Keratinocyte (primary cell): ENCODE data around the gene TEX12. TPM values are rescaled to one million over a fixed set of nuclear protein-coding genes. Genes with fewer than 3 reads are reported as not detected.
A peak's percentile ranks its signal among the peaks of the same experiment; 100 is the strongest.

Experiments
- DNase-seq: peaks from one replicate; pipeline ENCODE4 v3.0.0-alpha.2; 2011; ENCODE audit warnings: low read depth, missing footprints, low spot score
- FAIRE-seq: peaks from 2 replicates; lab custom pipeline; 2011; peaks lifted over from hg19 to GRCh38; lab: Jason Lieb, UNC
- H2AFZ ChIP-seq: 2 replicates; pipeline ENCODE4 v1.6.0; 2012; ENCODE audit warnings: low read length, control low read depth, inconsistent platforms; ENCODE audit not compliant: control insufficient read depth
- H3K27ac ChIP-seq: 2 replicates; pipeline ENCODE4 v1.5.1; 2011; ENCODE audit warnings: low read length; ENCODE audit not compliant: control insufficient read depth, insufficient read depth
- H3K27me3 ChIP-seq: 3 replicates; pipeline ENCODE4 v1.6.0; 2011; ENCODE audit warnings: low read length; ENCODE audit not compliant: control insufficient read depth, insufficient read depth; ENCODE audit errors: extremely low read depth
- H3K36me3 ChIP-seq, 2 experiments: 2 replicates in 1 of 2; 3 replicates in 1 of 2; pipeline ENCODE4 v1.5.1; 2011; ENCODE audit warnings: low read length in 2 of 2, mild to moderate bottlenecking in 1 of 2; ENCODE audit not compliant: control insufficient read depth in 2 of 2, insufficient read depth in 2 of 2; ENCODE audit errors: extremely low read depth in 1 of 2
- H3K4me1 ChIP-seq: 3 replicates; pipeline ENCODE4 v1.5.1; 2011; ENCODE audit warnings: low read length; ENCODE audit not compliant: control insufficient read depth, insufficient read depth; ENCODE audit errors: extremely low read depth
- H3K4me2 ChIP-seq: 3 replicates; pipeline ENCODE4 v1.6.0; 2011; ENCODE audit warnings: low read depth, low read length; ENCODE audit not compliant: control insufficient read depth, insufficient read depth; ENCODE audit errors: extremely low read depth
- H3K4me3 ChIP-seq, 3 experiments: fragments of 200-600 bp in 1 of 3; sonication (generic) in 1 of 3; 2 replicates in 2 of 3; 3 replicates in 1 of 3; pipeline ENCODE4 v1.5.1; 2011 to 2016; ENCODE audit warnings: low read length in 3 of 3, mild to moderate bottlenecking in 3 of 3, control low read depth in 2 of 3, inconsistent platforms in 1 of 3, low read depth in 1 of 3, mixed read lengths in 1 of 3, mixed run types in 1 of 3, moderate library complexity in 1 of 3; ENCODE audit not compliant: control insufficient read depth in 2 of 3, insufficient read depth in 2 of 3; ENCODE audit errors: extremely low read depth in 1 of 3
- H3K79me2 ChIP-seq: 2 replicates; pipeline ENCODE4 v1.6.0; 2012; ENCODE audit warnings: low read length; ENCODE audit not compliant: control insufficient read depth, insufficient read depth
- H3K9ac ChIP-seq: 3 replicates; pipeline ENCODE4 v1.6.0; 2011; ENCODE audit warnings: low read length; ENCODE audit not compliant: control insufficient read depth, insufficient read depth; ENCODE audit errors: extremely low read depth
- H3K9me1 ChIP-seq: 3 replicates; pipeline ENCODE4 v1.6.0; 2011; ENCODE audit warnings: low read length; ENCODE audit not compliant: control insufficient read depth, insufficient read depth; ENCODE audit errors: extremely low read depth
- H3K9me3 ChIP-seq: 2 replicates; pipeline ENCODE4 v1.5.1; 2012; ENCODE audit warnings: low read depth, low read length; ENCODE audit not compliant: control insufficient read depth
- H4K20me1 ChIP-seq: 3 replicates; pipeline ENCODE4 v1.6.0; 2011; ENCODE audit warnings: low read length; ENCODE audit not compliant: control insufficient read depth, insufficient read depth; ENCODE audit errors: extremely low read depth
- CTCF ChIP-seq, 3 experiments: IDR thresholded peaks in 1 of 3; conservative IDR thresholded peaks in 1 of 3; optimal IDR thresholded peaks in 1 of 3; 2 replicates in 2 of 3; 3 replicates in 1 of 3; pipeline versions ENCODE3 to v1.5.1; 2011; ENCODE audit warnings: low read length in 3 of 3, mild to moderate bottlenecking in 3 of 3, moderate library complexity in 2 of 3, control low read depth in 1 of 3, inconsistent platforms in 1 of 3; ENCODE audit not compliant: insufficient read depth in 2 of 3; ENCODE audit errors: extremely low read depth in 1 of 3
- EZH2 ChIP-seq: IDR thresholded peaks from one replicate; pipeline ENCODE4 v1.6.1; 2012; ENCODE audit warnings: inconsistent platforms, mild to moderate bottlenecking, low read length, moderate library complexity
- dilution Hi-C: fragments of 300-500 bp; cut with MboI; formaldehyde crosslinking; loops from one replicate; pipeline ENCODE4 v1.7.0; 2020; ENCODE audit warnings: low sequenced_read_pairs; ENCODE audit not compliant: extremely low pct_ligation_motif_present
- polyA plus RNA-seq, 5 experiments: library from polyadenylated mRNA; depleted of rRNA in 3 of 5; stranded (reverse) in 3 of 5; stranded (forward) in 1 of 5; unstranded in 1 of 5; fragments of >200 nt; gene quantifications; 1 replicate in 1 of 5; 2 replicates in 3 of 5; 3 replicates in 1 of 5; pipeline versions ENCODE4 v1.2.1 to v1.2.3, GENCODE V29; 2011 to 2012; ENCODE audit warnings: missing spikeins in 2 of 5, low read depth in 1 of 5, low replicate concordance in 1 of 5

TEX12 gene
- polyA plus RNA-seq, 1 donor (not counting 4 experiments of a cell fraction or from before 2014, with no cell fraction given), result not detected

- H3K4me1 ChIP-seq, result peaks cover 51% of the 10 kb centered on the region
- no peaks in the 10 kb centered on the region for H3K27me3 ChIP-seq
- no peak for DNase-seq
- no peaks in the 10 kb centered on the region for H3K9me1 ChIP-seq
- no peaks in the 10 kb centered on the region for H4K20me1 ChIP-seq
- dilution Hi-C loops, result no loop called here
- TF ChIP-seq EZH2 (no peak), CTCF (optimal IDR thresholded peaks at IDR 0.05 in 1 of 3, IDR thresholded peaks at IDR 0.05 in 1 of 3, conservative IDR thresholded peaks at IDR 0.05 in 1 of 3; ENCODE audit: extremely low read depth in 1 of 3, insufficient read depth in 2 of 3, low read length in 3 of 3) (no peak)
- peak overlapping the region; percentile 93 for H3K9ac ChIP-seq
- H3K79me2 ChIP-seq, result peaks cover 44% of the 10 kb centered on the region
- peak; percentile 80 for FAIRE-seq
- H3K36me3 ChIP-seq, result no peaks in the 10 kb centered on the region
- peak overlapping the region; percentile 64 to 99 (median 92) for H3K4me3 ChIP-seq
- H3K9me3 ChIP-seq, result no peaks in the 10 kb centered on the region
- peak overlapping the region; percentile 94 for H3K4me2 ChIP-seq
- peak overlapping the region; percentile 96 for H3K27ac ChIP-seq
- no peak overlapping the region for H2AFZ ChIP-seq
Measured at GRCh38 chr11:112162761-112163546, 4.2 kb upstream of the TEX12 start.

- dilution Hi-C loops, result no loop called here
- peaks cover 41% of the 10 kb centered on the region for H3K79me2 ChIP-seq
- H3K36me3 ChIP-seq, result no peaks in the 10 kb centered on the region
- H3K9ac ChIP-seq, result peak within 1 kb of the TSS; percentile 93
- H3K4me3 ChIP-seq, result peak within 1 kb of the TSS; percentile 64 to 99 (median 92)
- DNase-seq (no peak), FAIRE-seq (peak; percentile 76)
- peak within 1 kb of the TSS; percentile 94 for H3K4me2 ChIP-seq
- no peaks in the 10 kb centered on the region for H3K9me3 ChIP-seq
- peak; percentile 8 to 24 (median 15) for TF ChIP-seq CTCF (optimal IDR thresholded peaks at IDR 0.05 in 1 of 3, IDR thresholded peaks at IDR 0.05 in 1 of 3, conservative IDR thresholded peaks at IDR 0.05 in 1 of 3; ENCODE audit: extremely low read depth in 1 of 3, insufficient read depth in 2 of 3, low read length in 3 of 3)
- TF ChIP-seq EZH2, result no peak
- no peaks in the 10 kb centered on the region for H3K9me1 ChIP-seq
- peak within 1 kb of the TSS; percentile 96 for H2AFZ ChIP-seq
- no peaks in the 10 kb centered on the region for H4K20me1 ChIP-seq
- no peaks in the 10 kb centered on the region for H3K27me3 ChIP-seq
- peak within 1 kb of the TSS; percentile 96 for H3K27ac ChIP-seq
- H3K4me1 ChIP-seq, result peaks cover 44% of the 10 kb centered on the region
Measured at GRCh38 chr11:112163875-112164685, 3.1 kb upstream of the TEX12 start, which contains the start of gene IL18. IL18 (minus strand) TSS chr11:112164094; CDS start chr11:112155053, 9,041 bp downstream.
